KMS-11 (cell line): Measurements from ENCODE around the gene OR2B2.

Source experiments
- H2AFZ ChIP-seq: fragments of 200-600 bp; sonication (generic); 2 replicates; pipeline ENCODE4 v1.6.1; 2016; ENCODE audit warnings: antibody characterized with exemption, mixed run types, low read depth
- H3K27ac ChIP-seq: fragments of 200-600 bp; sonication (generic); 2 replicates; pipeline ENCODE4 v1.6.1; 2016; ENCODE audit warnings: mild to moderate bottlenecking, mixed run types
- H3K27me3 ChIP-seq: fragments of 200-600 bp; sonication (generic); 2 replicates; pipeline ENCODE4 v1.6.1; 2017; ENCODE audit warnings: mild to moderate bottlenecking, low read depth, mixed run types, moderate library complexity; ENCODE audit not compliant: insufficient read depth
- H3K36me3 ChIP-seq: fragments of 200-600 bp; sonication (generic); 2 replicates; pipeline ENCODE4 v1.6.1; 2017; ENCODE audit warnings: mild to moderate bottlenecking, mixed run types; ENCODE audit not compliant: insufficient read depth
- H3K4me1 ChIP-seq: fragments of 200-600 bp; sonication (generic); 2 replicates; pipeline ENCODE4 v1.6.1; 2016; ENCODE audit warnings: mild to moderate bottlenecking, low read depth, mixed run types; ENCODE audit not compliant: poor library complexity, severe bottlenecking
- H3K4me2 ChIP-seq: fragments of 200-600 bp; sonication (generic); 2 replicates; pipeline ENCODE4 v1.7.0; 2016; ENCODE audit warnings: mild to moderate bottlenecking, mixed run types
- H3K4me3 ChIP-seq: fragments of 200-600 bp; sonication (generic); IDR thresholded peaks from 2 replicates; pipeline ENCODE4 v1.6.1; 2017; ENCODE audit warnings: low read depth, low read length, mixed read lengths; ENCODE audit not compliant: insufficient read depth
- H3K79me2 ChIP-seq: fragments of 200-600 bp; sonication (generic); 2 replicates; pipeline ENCODE4 v1.6.1; 2016; ENCODE audit warnings: low read depth, mixed run types; ENCODE audit not compliant: insufficient read depth
- H3K9ac ChIP-seq: fragments of 200-600 bp; sonication (generic); 2 replicates; pipeline ENCODE4 v1.6.1; 2016; ENCODE audit warnings: mild to moderate bottlenecking, mixed run types
- H4K20me1 ChIP-seq: fragments of 200-600 bp; sonication (generic); 2 replicates; pipeline ENCODE4 v1.6.1; 2016; ENCODE audit warnings: mild to moderate bottlenecking, mixed run types; ENCODE audit not compliant: insufficient read depth
- TF ChIP-seq, protein P1 (sequence below): fragments of 200-600 bp; sonication (generic); conservative IDR thresholded peaks from 2 replicates; pipeline ENCODE4 v1.6.1; 2017; ENCODE audit warnings: low read depth, mild to moderate bottlenecking, antibody characterized with exemption, low read length, moderate library complexity, mixed read lengths

The OR2B2 gene

DNA sequence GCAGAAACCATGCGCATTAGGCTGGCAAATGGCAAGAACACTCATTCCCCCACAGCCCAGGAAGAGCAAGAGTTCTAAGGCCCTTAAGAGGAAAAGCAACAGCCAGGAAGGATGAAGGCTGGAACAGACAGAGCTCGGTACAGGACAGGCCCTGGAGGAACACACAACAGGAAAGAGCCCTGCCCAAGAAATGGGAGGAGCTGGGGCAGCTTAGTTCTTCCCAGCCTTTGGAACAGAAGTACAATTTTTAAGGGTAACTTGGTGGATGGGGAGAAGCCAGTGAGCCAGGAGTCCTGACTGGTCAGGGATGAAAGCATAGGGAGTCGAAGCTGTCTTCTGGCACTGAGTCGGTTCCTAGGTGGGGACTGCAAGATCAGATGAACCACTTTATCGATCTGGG is 32.4 kb downstream of the OR2B2 start:
- H3K4me1 ChIP-seq, result no peaks in the 10 kb centered on the region
- no peaks in the 10 kb centered on the region for H4K20me1 ChIP-seq
- H3K79me2 ChIP-seq, result no peaks in the 10 kb centered on the region
- TF ChIP-seq, protein P1, sequence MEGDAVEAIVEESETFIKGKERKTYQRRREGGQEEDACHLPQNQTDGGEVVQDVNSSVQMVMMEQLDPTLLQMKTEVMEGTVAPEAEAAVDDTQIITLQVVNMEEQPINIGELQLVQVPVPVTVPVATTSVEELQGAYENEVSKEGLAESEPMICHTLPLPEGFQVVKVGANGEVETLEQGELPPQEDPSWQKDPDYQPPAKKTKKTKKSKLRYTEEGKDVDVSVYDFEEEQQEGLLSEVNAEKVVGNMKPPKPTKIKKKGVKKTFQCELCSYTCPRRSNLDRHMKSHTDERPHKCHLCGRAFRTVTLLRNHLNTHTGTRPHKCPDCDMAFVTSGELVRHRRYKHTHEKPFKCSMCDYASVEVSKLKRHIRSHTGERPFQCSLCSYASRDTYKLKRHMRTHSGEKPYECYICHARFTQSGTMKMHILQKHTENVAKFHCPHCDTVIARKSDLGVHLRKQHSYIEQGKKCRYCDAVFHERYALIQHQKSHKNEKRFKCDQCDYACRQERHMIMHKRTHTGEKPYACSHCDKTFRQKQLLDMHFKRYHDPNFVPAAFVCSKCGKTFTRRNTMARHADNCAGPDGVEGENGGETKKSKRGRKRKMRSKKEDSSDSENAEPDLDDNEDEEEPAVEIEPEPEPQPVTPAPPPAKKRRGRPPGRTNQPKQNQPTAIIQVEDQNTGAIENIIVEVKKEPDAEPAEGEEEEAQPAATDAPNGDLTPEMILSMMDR, result no peak
- H3K36me3 ChIP-seq, result no peaks in the 10 kb centered on the region
- no peak overlapping the region for H2AFZ ChIP-seq
- H3K27me3 ChIP-seq, result no peaks in the 10 kb centered on the region
- no peak overlapping the region for H3K4me3 ChIP-seq
- H3K4me2 ChIP-seq, result no peak overlapping the region
- H3K27ac ChIP-seq, result no peak overlapping the region
- no peak overlapping the region for H3K9ac ChIP-seq

DNA sequence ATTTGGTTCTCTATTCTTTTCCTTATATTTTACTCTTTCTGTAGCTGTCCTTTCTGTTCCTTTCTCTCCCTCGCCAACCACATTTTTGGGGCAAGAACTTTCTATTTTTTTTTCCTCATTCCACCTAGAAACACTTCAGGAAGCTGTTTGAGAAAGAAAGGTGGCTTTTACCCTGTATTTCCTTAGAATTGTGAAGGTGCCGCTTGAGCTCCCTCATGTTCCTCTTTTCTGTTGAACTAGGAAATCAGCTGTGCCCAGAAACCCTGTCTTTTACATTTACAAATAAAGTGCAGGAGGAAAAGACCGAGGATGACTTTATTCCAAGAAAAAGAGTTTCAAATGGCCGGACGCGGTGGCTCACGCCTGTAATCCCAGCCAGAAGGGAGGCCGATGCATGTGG is 38.2 kb downstream of the OR2B2 start:
- no peak overlapping the region for H3K4me3 ChIP-seq
- no peaks in the 10 kb centered on the region for H4K20me1 ChIP-seq
- H2AFZ ChIP-seq, result no peak overlapping the region
- H3K36me3 ChIP-seq, result no peaks in the 10 kb centered on the region
- H3K27ac ChIP-seq, result no peak overlapping the region
- H3K4me2 ChIP-seq, result no peak overlapping the region
- H3K9ac ChIP-seq, result no peak overlapping the region
- TF ChIP-seq, protein P1, result no peak
- no peaks in the 10 kb centered on the region for H3K27me3 ChIP-seq
- H3K79me2 ChIP-seq, result no peaks in the 10 kb centered on the region
- H3K4me1 ChIP-seq, result no peaks in the 10 kb centered on the region

DNA sequence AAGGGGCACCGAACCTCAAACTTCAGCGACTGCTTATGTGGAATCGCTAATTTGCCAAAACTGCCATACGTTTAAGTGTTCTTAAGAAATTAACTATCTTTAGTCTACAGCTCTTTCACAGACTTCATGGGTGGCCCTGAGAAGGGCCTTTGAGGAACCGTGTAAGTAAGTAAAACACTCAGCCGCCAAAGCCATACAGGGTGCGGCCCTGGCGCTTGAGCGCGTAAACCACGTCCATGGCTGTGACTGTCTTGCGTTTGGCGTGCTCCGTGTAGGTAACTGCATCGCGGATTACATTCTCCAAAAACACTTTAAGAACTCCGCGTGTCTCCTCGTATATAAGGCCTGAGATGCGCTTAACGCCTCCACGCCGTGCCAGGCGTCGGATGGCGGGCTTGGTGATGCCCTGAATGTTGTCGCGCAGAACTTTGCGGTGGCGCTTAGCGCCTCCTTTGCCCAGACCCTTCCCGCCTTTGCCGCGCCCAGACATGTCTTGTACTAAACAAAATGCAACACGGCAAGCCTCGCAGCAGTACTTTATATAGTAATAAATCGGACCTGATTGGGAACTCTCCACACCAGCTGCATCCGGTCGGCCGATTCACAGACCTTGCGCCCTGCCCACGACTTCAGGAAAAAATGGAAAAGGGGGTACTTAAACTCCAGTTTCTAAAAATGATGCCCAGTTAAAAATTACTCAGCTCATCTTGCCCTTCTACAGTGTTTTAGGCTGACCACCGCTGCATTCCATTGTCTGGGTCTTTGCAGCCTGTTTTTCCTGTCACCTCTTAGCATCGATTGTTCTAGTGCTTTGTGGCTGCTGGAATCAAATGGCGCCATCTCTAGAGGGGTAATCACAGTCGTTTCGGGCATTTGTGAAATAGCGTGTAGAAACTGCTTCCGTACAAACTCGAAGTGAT is 38.9 kb downstream of the OR2B2 start:
- H3K27ac ChIP-seq, result no peak overlapping the region
- no peak overlapping the region for H2AFZ ChIP-seq
- no peaks in the 10 kb centered on the region for H3K27me3 ChIP-seq
- no peak overlapping the region for H3K4me3 ChIP-seq
- TF ChIP-seq, protein P1, result no peak
- no peak overlapping the region for H3K9ac ChIP-seq
- H3K4me1 ChIP-seq, result peaks cover 2% of the 10 kb centered on the region
- no peaks in the 10 kb centered on the region for H4K20me1 ChIP-seq
- no peaks in the 10 kb centered on the region for H3K79me2 ChIP-seq
- H3K36me3 ChIP-seq, result no peaks in the 10 kb centered on the region
- H3K4me2 ChIP-seq, result no peak overlapping the region

DNA sequence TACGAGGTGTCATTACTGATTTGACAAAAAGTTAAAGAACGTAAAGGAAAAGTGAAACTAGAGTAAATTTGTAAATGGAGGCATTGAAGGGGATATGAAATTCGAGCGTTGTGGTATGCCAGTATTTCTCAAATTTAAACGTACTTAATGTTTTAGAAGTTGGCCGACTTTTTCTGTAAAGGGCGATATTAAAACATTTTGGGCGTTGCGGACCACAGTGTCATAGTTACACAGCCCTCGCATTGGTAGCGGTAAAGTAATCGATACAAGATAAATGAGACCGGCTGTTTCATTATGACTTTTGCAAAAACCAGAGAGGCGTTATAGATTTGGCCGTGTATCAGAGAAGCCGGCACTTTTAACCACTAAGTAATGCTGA is 39.6 kb downstream of the OR2B2 start:
- no peaks in the 10 kb centered on the region for H3K36me3 ChIP-seq
- no peaks in the 10 kb centered on the region for H3K27me3 ChIP-seq
- no peak overlapping the region for H3K27ac ChIP-seq
- no peak overlapping the region for H3K9ac ChIP-seq
- no peaks in the 10 kb centered on the region for H3K79me2 ChIP-seq
- TF ChIP-seq, protein P1, result no peak
- peaks cover 8% of the 10 kb centered on the region for H3K4me1 ChIP-seq
- no peak overlapping the region for H2AFZ ChIP-seq
- H3K4me2 ChIP-seq, result no peak overlapping the region
- no peak overlapping the region for H3K4me3 ChIP-seq
- H4K20me1 ChIP-seq, result no peaks in the 10 kb centered on the region
